ENCODE data around the gene NUMBL. TPM values are rescaled to one million over a fixed set of nuclear protein-coding genes. Genes with fewer than 3 reads are reported as not detected.

Gene NUMBL
- polyA plus RNA-seq, 1 donor from 2014 or later: 20.5 TPM

GRCh38 chr19:40704491-40705361 is 14.3 kb upstream of the NUMBL start:
- Histone ChIP-seq H3K4me3 (ENCODE audit: low read length) (no peak overlapping the region), H3K27ac (ENCODE audit: low read length) (no peak overlapping the region), H3K79me2 (replicated peaks; ENCODE audit: insufficient read depth, low read length) (no peaks in the 10 kb centered on the region), H3K36me3 (ENCODE audit: insufficient read depth, low read length) (peaks cover 8% of the 10 kb centered on the region), H3K9me3 (ENCODE audit: low read length) (no peaks in the 10 kb centered on the region), H3F3A (ENCODE audit: insufficient read depth, low read length, poor library complexity, severe bottlenecking) (no peaks in the 10 kb centered on the region), H4K20me1 (ENCODE audit: insufficient read depth) (no peaks in the 10 kb centered on the region), H3K27me3 (ENCODE audit: insufficient read depth, low read depth, low read length) (no peaks in the 10 kb centered on the region), H3K4me2 (ENCODE audit: low read length) (no peak overlapping the region), H3K9ac (ENCODE audit: low read length) (no peak overlapping the region), H3K9me2 (ENCODE audit: insufficient read depth, low read length) (no peaks in the 10 kb centered on the region), H2AFZ (ENCODE audit: low read depth, low read length) (no peak overlapping the region)
- TF ChIP-seq EZH2 (IDR thresholded peaks at IDR 0.05; ENCODE audit: borderline replicate concordance, insufficient read depth, low read length, poor library complexity, severe bottlenecking) (no peak), RAD21 (conservative IDR thresholded peaks at IDR 0.05) (no peak), SMC3 (conservative IDR thresholded peaks at IDR 0.05; ENCODE audit: poor library complexity) (no peak), POLR2AphosphoS5 (IDR thresholded peaks at IDR 0.05) (no peak), EP300 (conservative IDR thresholded peaks at IDR 0.05; ENCODE audit: poor library complexity, severe bottlenecking) (no peak), TAF1 (IDR thresholded peaks at IDR 0.05; ENCODE audit: low read depth) (no peak), CTCF (IDR thresholded peaks at IDR 0.05; ENCODE audit: poor library complexity, severe bottlenecking) (no peak), MXI1 (conservative IDR thresholded peaks at IDR 0.05; ENCODE audit: poor library complexity, severe bottlenecking) (no peak)
- TF ChIP-seq, protein P1, sequence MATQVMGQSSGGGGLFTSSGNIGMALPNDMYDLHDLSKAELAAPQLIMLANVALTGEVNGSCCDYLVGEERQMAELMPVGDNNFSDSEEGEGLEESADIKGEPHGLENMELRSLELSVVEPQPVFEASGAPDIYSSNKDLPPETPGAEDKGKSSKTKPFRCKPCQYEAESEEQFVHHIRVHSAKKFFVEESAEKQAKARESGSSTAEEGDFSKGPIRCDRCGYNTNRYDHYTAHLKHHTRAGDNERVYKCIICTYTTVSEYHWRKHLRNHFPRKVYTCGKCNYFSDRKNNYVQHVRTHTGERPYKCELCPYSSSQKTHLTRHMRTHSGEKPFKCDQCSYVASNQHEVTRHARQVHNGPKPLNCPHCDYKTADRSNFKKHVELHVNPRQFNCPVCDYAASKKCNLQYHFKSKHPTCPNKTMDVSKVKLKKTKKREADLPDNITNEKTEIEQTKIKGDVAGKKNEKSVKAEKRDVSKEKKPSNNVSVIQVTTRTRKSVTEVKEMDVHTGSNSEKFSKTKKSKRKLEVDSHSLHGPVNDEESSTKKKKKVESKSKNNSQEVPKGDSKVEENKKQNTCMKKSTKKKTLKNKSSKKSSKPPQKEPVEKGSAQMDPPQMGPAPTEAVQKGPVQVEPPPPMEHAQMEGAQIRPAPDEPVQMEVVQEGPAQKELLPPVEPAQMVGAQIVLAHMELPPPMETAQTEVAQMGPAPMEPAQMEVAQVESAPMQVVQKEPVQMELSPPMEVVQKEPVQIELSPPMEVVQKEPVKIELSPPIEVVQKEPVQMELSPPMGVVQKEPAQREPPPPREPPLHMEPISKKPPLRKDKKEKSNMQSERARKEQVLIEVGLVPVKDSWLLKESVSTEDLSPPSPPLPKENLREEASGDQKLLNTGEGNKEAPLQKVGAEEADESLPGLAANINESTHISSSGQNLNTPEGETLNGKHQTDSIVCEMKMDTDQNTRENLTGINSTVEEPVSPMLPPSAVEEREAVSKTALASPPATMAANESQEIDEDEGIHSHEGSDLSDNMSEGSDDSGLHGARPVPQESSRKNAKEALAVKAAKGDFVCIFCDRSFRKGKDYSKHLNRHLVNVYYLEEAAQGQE (IDR thresholded peaks at IDR 0.05; ENCODE audit: borderline replicate concordance): no peak

GRCh38 chr19:40703029-40703755 is 12.7 kb upstream of the NUMBL start:
- no peak overlapping the region for H3K9ac ChIP-seq (ENCODE audit: low read length)

More at GRCh38 chr19:40703029-40703755, 12.7 kb upstream of the NUMBL start:
- Histone ChIP-seq H3K4me3 (ENCODE audit: low read length) (no peak overlapping the region), H3K79me2 (replicated peaks; ENCODE audit: insufficient read depth, low read length) (no peaks in the 10 kb centered on the region), H4K20me1 (ENCODE audit: insufficient read depth) (no peaks in the 10 kb centered on the region), H3K4me2 (ENCODE audit: low read length) (no peak overlapping the region), H3K27me3 (ENCODE audit: insufficient read depth, low read depth, low read length) (no peaks in the 10 kb centered on the region), H3K27ac (ENCODE audit: low read length) (no peak overlapping the region), H3F3A (ENCODE audit: insufficient read depth, low read length, poor library complexity, severe bottlenecking) (no peaks in the 10 kb centered on the region), H3K36me3 (ENCODE audit: insufficient read depth, low read length) (peaks cover 8% of the 10 kb centered on the region), H3K9me3 (ENCODE audit: low read length) (no peaks in the 10 kb centered on the region), H2AFZ (ENCODE audit: low read depth, low read length) (no peak overlapping the region), H3K9me2 (ENCODE audit: insufficient read depth, low read length) (no peaks in the 10 kb centered on the region)
- TF ChIP-seq MXI1 (conservative IDR thresholded peaks at IDR 0.05; ENCODE audit: poor library complexity, severe bottlenecking) (no peak), RAD21 (conservative IDR thresholded peaks at IDR 0.05) (no peak), CTCF (IDR thresholded peaks at IDR 0.05; ENCODE audit: poor library complexity, severe bottlenecking) (no peak), EP300 (conservative IDR thresholded peaks at IDR 0.05; ENCODE audit: poor library complexity, severe bottlenecking) (no peak), EZH2 (IDR thresholded peaks at IDR 0.05; ENCODE audit: borderline replicate concordance, insufficient read depth, low read length, poor library complexity, severe bottlenecking) (no peak)

Measured in neural cell (in vitro differentiated cells).